Spleen (tissue), 11 donors: ENCODE results near the gene PDF. TPM values are rescaled to one million over a fixed set of nuclear protein-coding genes. Genes with fewer than 3 reads are reported as not detected.

Source experiments
- DNase-seq: peaks from one replicate; pipeline ENCODE4 v3.0.0-alpha.2; 2020
- H3K27ac ChIP-seq, 8 donors: fragments of 200-600 bp; sonication (generic) in 7 of 8; 1 replicate in 4 of 8; 2 replicates in 4 of 8; pipeline versions ENCODE4 v1.5.0 to v1.8.0; 2016 to 2021; ENCODE audit warnings: inconsistent platforms in 4 of 8, mild to moderate bottlenecking in 4 of 8, moderate library complexity in 1 of 8
- H3K27me3 ChIP-seq, 7 donors: fragments of 200-600 bp; sonication (generic) in 6 of 7; replicated peaks in 1 of 7; 1 replicate in 4 of 7; 2 replicates in 3 of 7; pipeline versions ENCODE4 v1.5.0 to v1.8.0; 2016 to 2021; ENCODE audit warnings: inconsistent platforms in 3 of 7, mild to moderate bottlenecking in 1 of 7
- H3K36me3 ChIP-seq, 6 donors: fragments of 200-600 bp; sonication (generic) in 5 of 6; 1 replicate in 4 of 6; 2 replicates in 2 of 6; pipeline versions ENCODE4 v1.5.0 to v1.8.0; 2016 to 2021; ENCODE audit warnings: inconsistent platforms in 2 of 6
- H3K4me1 ChIP-seq, 6 donors: fragments of 200-600 bp; sonication (generic) in 5 of 6; 1 replicate in 3 of 6; 2 replicates in 3 of 6; pipeline versions ENCODE4 v1.5.0 to v1.8.0; 2016 to 2021; ENCODE audit warnings: inconsistent platforms in 3 of 6
- H3K4me3 ChIP-seq, 8 donors: fragments of 200-600 bp; sonication (generic) in 7 of 8; 1 replicate in 4 of 8; 2 replicates in 4 of 8; pipeline versions ENCODE4 v1.5.0 to v1.8.0; 2016 to 2021; ENCODE audit warnings: inconsistent platforms in 4 of 8, mild to moderate bottlenecking in 4 of 8, moderate library complexity in 2 of 8
- H3K9me3 ChIP-seq, 8 donors: fragments of 200-600 bp; sonication (generic) in 7 of 8; 1 replicate in 4 of 8; 2 replicates in 4 of 8; pipeline versions ENCODE4 v1.5.0 to v1.8.0; 2016 to 2021; ENCODE audit warnings: inconsistent platforms in 4 of 8
- POLR2A ChIP-seq, 3 donors: fragments of 450-650 bp; IDR thresholded peaks; one replicate each; pipeline ENCODE4 v1.5.1; 2017; ENCODE audit warnings: antibody characterized with exemption in 3 of 3, mild to moderate bottlenecking in 1 of 3
- POLR2AphosphoS5 ChIP-seq, 3 donors: sonication (generic); formaldehyde crosslinking; IDR thresholded peaks; one replicate each; pipeline ENCODE4 v1.5.1; 2017; ENCODE audit warnings: antibody characterized with exemption in 3 of 3
- whole genome bisulfite sequencing, 5 donors: extraction: QIAGEN DNeasy Blood & Tissue Kit in 3 of 5; methylation state at CpG; one replicate each; pipeline versions ENCODE4 v1.1.5 to v1.1.7; 2013 to 2018; 5-methylcytosine and 5-hydroxymethylcytosine counted together
- intact Hi-C: fragments of 100-400 bp; cut with DNase I; formaldehyde crosslinking; loops from one replicate; pipeline ENCODE4 v1.15.0; 2023; ENCODE audit warnings: low total_unique reads
- polyA plus RNA-seq, 3 donors: library from polyadenylated mRNA; stranded (reverse); fragments of 200-250 nt; gene quantifications; one replicate each; pipeline ENCODE4 v1.2.1, GENCODE V29; 2013
- total RNA-seq, 7 donors: library from RNA; depleted of rRNA in 3 of 7; stranded (reverse); fragments of >200 nt in 3 of 7; fragmentation: NEBNext Ultra II Directional in 4 of 7; extraction: Animal tissue kit (Norgen Biotek cat#: 25700) in 4 of 7; gene quantifications; one replicate each; pipeline versions ENCODE4 v1.1.0 to v1.2.1, GENCODE V29; 2016 to 2021
- TF ChIP-seq, protein P1 (sequence below), 11 experiments: fragments of 200-600 bp in 7 of 11; fragments of 450-650 bp in 4 of 11; sonication (generic) in 4 of 11; IDR thresholded peaks in 8 of 11; conservative IDR thresholded peaks in 3 of 11; 1 replicate in 7 of 11; 2 replicates in 4 of 11; pipeline versions ENCODE4 v1.4.0 to v1.8.0; 2016 to 2021; ENCODE audit warnings: antibody characterized with exemption in 11 of 11, inconsistent platforms in 4 of 11, mild to moderate bottlenecking in 1 of 11
- donor health status: healthy with polysubstance abuse.
- donor health status: DM: no; HTN: no; CAD: no; lungs with moderate emphysema.
- donor health status: DM: no; HTN: no; CAD: no.
- donor health status: Bipolar disorder and iron deficiency.
- donor health status: healthy.
- donor health status: DM: no; HTN: no; CAD: no.
- donor health status: DM: yes; HTN: yes; CAD: no.

Gene PDF
- total and polyA plus RNA-seq, 10 donors: 2.4 to 18.5 (median 7.6) TPM

DNA sequence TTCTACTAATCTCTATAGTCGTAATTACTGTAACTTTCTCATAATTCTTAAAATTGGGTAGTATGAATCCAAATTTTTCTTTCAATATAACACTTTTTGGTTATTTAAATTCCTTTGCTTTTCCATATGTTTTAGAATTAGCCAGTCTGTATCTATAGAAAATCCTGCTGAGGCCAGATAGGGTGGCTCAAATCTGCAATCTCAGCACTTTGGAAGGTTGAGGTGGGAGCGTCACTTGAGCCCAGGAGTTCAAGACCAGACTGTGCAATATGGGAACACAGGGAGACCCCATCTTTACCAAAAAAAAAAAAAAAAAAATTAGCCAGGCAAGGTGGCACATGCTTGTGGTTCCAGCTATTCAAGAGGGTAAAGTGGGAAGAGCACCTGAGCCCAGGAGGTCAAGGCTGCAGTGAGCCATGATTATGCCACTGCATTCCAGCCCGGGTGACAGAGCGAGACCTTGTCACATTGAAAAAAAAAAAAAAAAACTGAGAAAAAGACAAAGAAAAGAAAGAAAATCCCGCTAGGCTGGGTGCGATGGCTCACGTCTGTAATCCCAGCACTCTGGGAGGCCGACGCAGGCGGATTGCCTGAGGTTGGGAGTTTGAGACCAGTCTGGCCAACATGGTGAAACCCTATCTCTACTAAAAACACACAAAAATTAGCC, 46.1 kb upstream of the PDF start:
- intact Hi-C loops: no loop called here
- no peak overlapping the region for H3K4me3 ChIP-seq
- no peak for DNase-seq
- H3K36me3 ChIP-seq: peaks cover 0 to 86% (median 44%) of the 10 kb centered on the region in 6 donors
- no peak for TF ChIP-seq POLR2AphosphoS5 (IDR thresholded peaks at IDR 0.05)
- TF ChIP-seq, protein P1, sequence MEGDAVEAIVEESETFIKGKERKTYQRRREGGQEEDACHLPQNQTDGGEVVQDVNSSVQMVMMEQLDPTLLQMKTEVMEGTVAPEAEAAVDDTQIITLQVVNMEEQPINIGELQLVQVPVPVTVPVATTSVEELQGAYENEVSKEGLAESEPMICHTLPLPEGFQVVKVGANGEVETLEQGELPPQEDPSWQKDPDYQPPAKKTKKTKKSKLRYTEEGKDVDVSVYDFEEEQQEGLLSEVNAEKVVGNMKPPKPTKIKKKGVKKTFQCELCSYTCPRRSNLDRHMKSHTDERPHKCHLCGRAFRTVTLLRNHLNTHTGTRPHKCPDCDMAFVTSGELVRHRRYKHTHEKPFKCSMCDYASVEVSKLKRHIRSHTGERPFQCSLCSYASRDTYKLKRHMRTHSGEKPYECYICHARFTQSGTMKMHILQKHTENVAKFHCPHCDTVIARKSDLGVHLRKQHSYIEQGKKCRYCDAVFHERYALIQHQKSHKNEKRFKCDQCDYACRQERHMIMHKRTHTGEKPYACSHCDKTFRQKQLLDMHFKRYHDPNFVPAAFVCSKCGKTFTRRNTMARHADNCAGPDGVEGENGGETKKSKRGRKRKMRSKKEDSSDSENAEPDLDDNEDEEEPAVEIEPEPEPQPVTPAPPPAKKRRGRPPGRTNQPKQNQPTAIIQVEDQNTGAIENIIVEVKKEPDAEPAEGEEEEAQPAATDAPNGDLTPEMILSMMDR (IDR thresholded peaks at IDR 0.05 in 8 of 11, conservative IDR thresholded peaks at IDR 0.05 in 3 of 11): no peak
- TF ChIP-seq POLR2A (IDR thresholded peaks at IDR 0.05): no peak
- no peaks in the 10 kb centered on the region for H3K9me3 ChIP-seq
- H3K27me3 ChIP-seq: no peaks in the 10 kb centered on the region
- WGBS, 5 donors: 92 to 98% (median 96%) methylated on average over 10 of the region's 10 CpGs
- H3K27ac ChIP-seq: no peak overlapping the region
- H3K4me1 ChIP-seq: peaks cover 5 to 55% (median 11%) of the 10 kb centered on the region in 6 donors

DNA sequence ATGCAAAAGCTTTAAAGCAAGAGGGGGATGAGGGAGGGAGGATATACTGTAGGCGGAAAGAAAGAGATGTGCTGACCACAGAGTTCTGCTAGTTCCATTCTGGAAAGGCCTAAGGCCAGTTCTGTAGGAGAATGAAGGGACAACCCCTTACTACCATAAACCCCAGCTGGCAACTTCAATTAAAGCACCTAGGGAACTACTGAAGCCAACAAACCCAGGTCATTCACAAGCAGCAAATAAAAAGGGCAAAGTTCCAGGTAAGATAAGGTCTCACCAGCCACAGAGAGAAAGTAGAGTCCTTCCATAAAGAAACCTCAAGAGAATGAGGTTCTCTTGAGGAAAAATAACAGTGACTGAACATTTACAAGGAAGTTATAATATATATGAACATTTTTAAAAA, 42.6 kb upstream of the PDF start:
- Histone ChIP-seq H3K9me3 (no peaks in the 10 kb centered on the region), H3K4me3 (no peak overlapping the region), H3K4me1 (peaks cover 0 to 44% (median 8%) of the 10 kb centered on the region in 6 donors), H3K36me3 (peaks cover 0 to 86% (median 44%) of the 10 kb centered on the region in 6 donors), H3K27me3 (no peaks in the 10 kb centered on the region), H3K27ac (peak overlapping the region in 2 of 8 donors; percentile 6 to 45)
- TF ChIP-seq, protein P1 (IDR thresholded peaks at IDR 0.05 in 8 of 11, conservative IDR thresholded peaks at IDR 0.05 in 3 of 11): no peak
- TF ChIP-seq POLR2AphosphoS5 (IDR thresholded peaks at IDR 0.05) (no peak), POLR2A (IDR thresholded peaks at IDR 0.05) (no peak)
- 88 to 100% (median 94%) methylated on average over 1 of the region's 1 CpG for WGBS, 5 donors
- no peak for DNase-seq
- intact Hi-C loops: no loop called here

DNA sequence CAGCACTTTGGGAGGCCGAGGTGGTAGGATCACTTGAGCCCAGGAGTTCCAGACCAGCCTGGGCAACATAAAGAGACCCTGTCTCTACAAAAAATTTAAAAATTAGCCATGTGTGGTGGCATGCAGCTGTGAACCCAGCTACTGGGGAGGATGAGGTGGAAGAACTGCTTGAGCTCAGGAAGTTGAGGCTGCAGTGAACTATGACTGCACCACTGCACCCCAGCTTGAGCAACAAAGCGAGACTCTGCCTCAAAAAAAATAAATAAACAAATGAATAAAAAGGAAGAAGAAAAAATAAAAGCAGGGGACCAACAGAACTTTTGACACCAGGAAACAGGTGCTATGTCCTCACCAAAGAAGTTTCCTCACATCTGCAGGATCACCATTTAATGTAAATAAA, 41.2 kb upstream of the PDF start:
- Histone ChIP-seq H3K27me3 (no peaks in the 10 kb centered on the region), H3K4me1 (peaks cover 0 to 44% (median 8%) of the 10 kb centered on the region in 6 donors), H3K36me3 (peaks cover 0 to 86% (median 55%) of the 10 kb centered on the region in 6 donors), H3K27ac (peak overlapping the region in 4 of 8 donors; percentile 46 to 60 (median 49)), H3K4me3 (no peak overlapping the region), H3K9me3 (no peaks in the 10 kb centered on the region)
- intact Hi-C loops: no loop called here
- no peak for TF ChIP-seq POLR2A (IDR thresholded peaks at IDR 0.05)
- peak in 1 of 3 donors; percentile 31 for TF ChIP-seq POLR2AphosphoS5 (IDR thresholded peaks at IDR 0.05)
- TF ChIP-seq, protein P1 (IDR thresholded peaks at IDR 0.05 in 8 of 11, conservative IDR thresholded peaks at IDR 0.05 in 3 of 11): no peak
- no peak for DNase-seq
- WGBS, 5 donors: 58 to 65% (median 63%) methylated on average over 2 of the region's 2 CpGs

DNA sequence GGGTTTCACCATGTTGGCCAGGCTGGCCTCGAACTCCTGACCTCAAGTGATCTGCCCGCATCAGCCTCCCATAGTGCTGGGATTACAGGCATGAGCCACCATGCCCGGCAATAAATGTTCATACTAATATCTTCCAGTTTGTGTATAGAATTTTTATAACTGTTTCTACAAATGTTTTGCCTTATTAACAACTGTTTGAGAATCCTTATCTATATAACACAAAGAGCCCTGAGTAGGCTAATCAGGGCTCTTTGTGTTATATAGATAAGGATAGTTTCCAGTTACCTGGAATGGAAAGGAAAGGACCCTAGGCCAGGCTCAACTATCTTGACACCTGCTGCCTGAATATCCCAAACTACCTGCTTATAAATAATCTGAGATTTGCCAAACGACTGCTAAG, 38.5 kb upstream of the PDF start:
- no peaks in the 10 kb centered on the region for H3K9me3 ChIP-seq
- peaks cover 4 to 100% (median 77%) of the 10 kb centered on the region in 6 donors for H3K36me3 ChIP-seq
- H3K4me1 ChIP-seq: peaks cover 0 to 41% (median 8%) of the 10 kb centered on the region in 6 donors
- no peak overlapping the region for H3K4me3 ChIP-seq
- DNase-seq: no peak
- TF ChIP-seq POLR2AphosphoS5 (IDR thresholded peaks at IDR 0.05): no peak
- TF ChIP-seq POLR2A (IDR thresholded peaks at IDR 0.05): no peak
- TF ChIP-seq, protein P1 (IDR thresholded peaks at IDR 0.05 in 8 of 11, conservative IDR thresholded peaks at IDR 0.05 in 3 of 11): no peak
- intact Hi-C loops: no loop called here
- peak overlapping the region in 1 of 8 donors; percentile 60 for H3K27ac ChIP-seq
- no peaks in the 10 kb centered on the region for H3K27me3 ChIP-seq
- 90 to 99% (median 96%) methylated on average over 4 of the region's 4 CpGs for WGBS, 5 donors
